ENCODE results near the gene RAB33A.

GRCh38 chrX:130165181-130165702 is 6.5 kb upstream of the RAB33A start:
- TF ChIP-seq CTCF (IDR thresholded peaks at IDR 0.05; ENCODE audit: low read depth, low read length) (no peak), EZH2phosphoT487 (IDR thresholded peaks at IDR 0.05; ENCODE audit: low read depth) (no peak)

Data from OCI-LY3 (cell line).